Measurements from ENCODE around the gene KREMEN2.

DNA sequence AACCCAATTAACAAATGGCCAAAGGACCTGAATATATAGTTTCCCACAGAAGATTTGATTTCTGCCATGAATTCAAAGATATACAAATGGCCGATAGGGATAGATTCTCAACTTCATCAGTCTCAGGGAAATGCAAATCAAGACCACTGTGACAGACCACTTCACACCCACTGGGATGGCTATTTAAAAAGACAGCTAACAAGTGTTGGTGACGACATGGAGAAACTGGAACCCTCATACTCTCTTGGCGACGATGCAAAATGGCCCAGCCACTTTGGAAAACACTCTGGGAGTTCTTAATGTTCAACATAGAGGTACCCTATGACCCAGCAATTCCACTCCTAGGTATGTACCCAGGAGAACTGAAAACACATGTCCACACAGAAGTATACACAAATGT, 17.4 kb upstream of the KREMEN2 start:
- TF ChIP-seq, protein P1, sequence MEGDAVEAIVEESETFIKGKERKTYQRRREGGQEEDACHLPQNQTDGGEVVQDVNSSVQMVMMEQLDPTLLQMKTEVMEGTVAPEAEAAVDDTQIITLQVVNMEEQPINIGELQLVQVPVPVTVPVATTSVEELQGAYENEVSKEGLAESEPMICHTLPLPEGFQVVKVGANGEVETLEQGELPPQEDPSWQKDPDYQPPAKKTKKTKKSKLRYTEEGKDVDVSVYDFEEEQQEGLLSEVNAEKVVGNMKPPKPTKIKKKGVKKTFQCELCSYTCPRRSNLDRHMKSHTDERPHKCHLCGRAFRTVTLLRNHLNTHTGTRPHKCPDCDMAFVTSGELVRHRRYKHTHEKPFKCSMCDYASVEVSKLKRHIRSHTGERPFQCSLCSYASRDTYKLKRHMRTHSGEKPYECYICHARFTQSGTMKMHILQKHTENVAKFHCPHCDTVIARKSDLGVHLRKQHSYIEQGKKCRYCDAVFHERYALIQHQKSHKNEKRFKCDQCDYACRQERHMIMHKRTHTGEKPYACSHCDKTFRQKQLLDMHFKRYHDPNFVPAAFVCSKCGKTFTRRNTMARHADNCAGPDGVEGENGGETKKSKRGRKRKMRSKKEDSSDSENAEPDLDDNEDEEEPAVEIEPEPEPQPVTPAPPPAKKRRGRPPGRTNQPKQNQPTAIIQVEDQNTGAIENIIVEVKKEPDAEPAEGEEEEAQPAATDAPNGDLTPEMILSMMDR (IDR thresholded peaks at IDR 0.05; ENCODE audit: poor library complexity), result no peak
- no peak for TF ChIP-seq EZH2 (IDR thresholded peaks at IDR 0.05; ENCODE audit: borderline replicate concordance)
- no peak for TF ChIP-seq EZH2phosphoT487 (IDR thresholded peaks at IDR 0.05; ENCODE audit: low read depth, severe bottlenecking, unreplicated experiment)
